Ovary (tissue), 9 donors: Measurements from ENCODE around the gene CDHR1. TPM values are rescaled to one million over a fixed set of nuclear protein-coding genes. Genes with fewer than 3 reads are reported as not detected.

ENCODE experiments used
- DNase-seq, 5 donors: peaks; one replicate each; pipeline ENCODE4 v3.0.0-alpha.2; 2019 to 2020
- H3K27ac ChIP-seq, 2 donors: fragments of 200-600 bp; one replicate each; pipeline versions ENCODE4 v1.5.1 to v1.8.0; 2019 to 2022
- H3K27me3 ChIP-seq: fragments of 200-600 bp; one replicate; pipeline ENCODE4 v1.8.0; 2022
- H3K36me3 ChIP-seq: fragments of 200-600 bp; sonication (generic); one replicate; pipeline ENCODE4 v1.5.1; 2019
- H3K4me1 ChIP-seq: one replicate; pipeline ENCODE4 v1.8.1; 2013; ENCODE audit warnings: mild to moderate bottlenecking, moderate library complexity; ENCODE audit not compliant: insufficient read depth
- H3K4me3 ChIP-seq: fragments of 200-600 bp; sonication (generic); one replicate; pipeline ENCODE4 v1.5.1; 2017
- H3K9me3 ChIP-seq, 2 donors: fragments of 200-600 bp in 1 of 2; sonication (generic) in 1 of 2; one replicate each; pipeline versions ENCODE4 v1.5.1 to v1.8.1; 2013 to 2019; ENCODE audit warnings: mild to moderate bottlenecking in 1 of 2, moderate library complexity in 1 of 2
- EP300 ChIP-seq: sonication (generic); formaldehyde crosslinking; IDR thresholded peaks from one replicate; pipeline ENCODE4 v1.6.1; 2017; ENCODE audit warnings: antibody characterized with exemption
- POLR2A ChIP-seq: fragments of 450-650 bp; IDR thresholded peaks from one replicate; pipeline ENCODE4 v1.6.1; 2017; ENCODE audit warnings: antibody characterized with exemption, mild to moderate bottlenecking, moderate library complexity
- WGBS, 3 donors: extraction: QIAGEN DNeasy Blood & Tissue Kit in 1 of 3; methylation state at CpG; one replicate each; pipeline versions ENCODE4 v1.1.5 to v1.1.7; 2013 to 2017; 5-methylcytosine and 5-hydroxymethylcytosine counted together
- intact Hi-C, 4 donors: fragments of 100-400 bp; cut with DNase I; formaldehyde crosslinking; loops; one replicate each; pipeline versions ENCODE4 v1.11.0 to v1.15.1; 2022 to 2023
- polyA plus RNA-seq, 2 donors: library from polyadenylated mRNA; stranded (reverse); fragments of 200-250 nt in 1 of 2; fragments of 350-450 nt in 1 of 2; fragmentation: Illumina TruSeq in 1 of 2; extraction: RNeasy Lipid Tissue Mini Kit (QIAGEN cat#74804) in 1 of 2; gene quantifications; one replicate each; pipeline ENCODE4 v1.2.3, GENCODE V29; 2013 to 2014
- total RNA-seq, 7 donors: library from RNA; depleted of rRNA in 2 of 7; stranded (reverse); fragments of >200 nt in 2 of 7; fragmentation: NEBNext Ultra II Directional in 3 of 7; extraction: Animal tissue kit (Norgen Biotek cat#: 25700) in 3 of 7; gene quantifications; one replicate each; pipeline versions ENCODE4 v1.1.0 to v1.2.4, GENCODE V29; 2016 to 2023
- TF ChIP-seq, protein P1 (sequence below), 3 donors: fragments of 450-650 bp in 2 of 3; fragments of 200-600 bp in 1 of 3; IDR thresholded peaks; one replicate each; pipeline versions ENCODE4 v1.5.1 to v1.8.0; 2016 to 2022; ENCODE audit warnings: antibody characterized with exemption in 3 of 3, mild to moderate bottlenecking in 1 of 3
- donor health status: DM: no; HTN: no; CAD: no; lungs with moderate emphysema.
- donor health status: DM: no; HTN: no; CAD: no.
- donor health status: Bipolar disorder and iron deficiency.
- donor health status: DM: yes; HTN: yes; CAD: no.
- donor health status: DM: no; HTN: no; CAD: no.
- donor health status: DM: yes; HTN: yes; CAD: no.

Gene CDHR1
- total and polyA plus RNA-seq, 9 donors, result 0.08 to 2.2 (median 0.69) TPM

DNA sequence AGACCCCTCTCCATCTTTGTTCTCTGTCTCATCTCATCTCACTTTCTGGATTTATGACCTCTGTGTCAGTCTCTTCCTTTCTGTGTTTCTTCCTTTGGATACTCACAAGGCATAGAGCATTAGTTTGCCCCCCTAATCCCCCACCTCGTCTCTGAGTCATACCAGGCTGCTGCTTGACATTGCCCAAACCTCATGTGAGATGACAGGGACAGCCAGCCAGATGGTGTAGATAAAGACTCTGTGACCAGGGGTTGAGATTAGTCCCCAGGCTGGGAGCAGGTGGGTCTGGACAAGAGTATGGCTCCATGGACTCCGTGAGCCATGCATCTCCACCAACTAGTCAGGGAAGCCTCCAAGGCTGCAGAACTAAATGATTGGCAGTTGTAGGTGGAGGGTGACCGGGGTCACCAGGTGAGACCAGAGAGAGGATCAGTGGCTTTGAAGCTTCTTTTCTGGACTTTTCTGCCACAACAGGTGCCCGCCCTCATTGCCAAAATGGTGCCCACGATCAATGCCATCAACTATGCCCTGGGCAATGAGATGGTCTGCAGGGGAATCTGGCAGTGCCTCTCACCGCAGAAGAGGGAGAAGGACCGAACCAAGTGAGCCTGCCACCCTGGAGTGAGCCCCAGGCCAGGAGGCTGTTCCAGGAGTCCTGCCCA lies 63.8 kb downstream of the CDHR1 start:
- intact Hi-C loops, result no loop called here
- Histone ChIP-seq H3K4me3 (no peak overlapping the region), H3K27me3 (no peaks in the 10 kb centered on the region), H3K27ac (no peak overlapping the region), H3K4me1 (no peaks in the 10 kb centered on the region), H3K9me3 (no peaks in the 10 kb centered on the region), H3K36me3 (no peaks in the 10 kb centered on the region)
- no peak for DNase-seq
- WGBS, 3 donors, result 85 to 90% (median 86%) methylated on average over 7 of the region's 7 CpGs
- TF ChIP-seq, protein P1, sequence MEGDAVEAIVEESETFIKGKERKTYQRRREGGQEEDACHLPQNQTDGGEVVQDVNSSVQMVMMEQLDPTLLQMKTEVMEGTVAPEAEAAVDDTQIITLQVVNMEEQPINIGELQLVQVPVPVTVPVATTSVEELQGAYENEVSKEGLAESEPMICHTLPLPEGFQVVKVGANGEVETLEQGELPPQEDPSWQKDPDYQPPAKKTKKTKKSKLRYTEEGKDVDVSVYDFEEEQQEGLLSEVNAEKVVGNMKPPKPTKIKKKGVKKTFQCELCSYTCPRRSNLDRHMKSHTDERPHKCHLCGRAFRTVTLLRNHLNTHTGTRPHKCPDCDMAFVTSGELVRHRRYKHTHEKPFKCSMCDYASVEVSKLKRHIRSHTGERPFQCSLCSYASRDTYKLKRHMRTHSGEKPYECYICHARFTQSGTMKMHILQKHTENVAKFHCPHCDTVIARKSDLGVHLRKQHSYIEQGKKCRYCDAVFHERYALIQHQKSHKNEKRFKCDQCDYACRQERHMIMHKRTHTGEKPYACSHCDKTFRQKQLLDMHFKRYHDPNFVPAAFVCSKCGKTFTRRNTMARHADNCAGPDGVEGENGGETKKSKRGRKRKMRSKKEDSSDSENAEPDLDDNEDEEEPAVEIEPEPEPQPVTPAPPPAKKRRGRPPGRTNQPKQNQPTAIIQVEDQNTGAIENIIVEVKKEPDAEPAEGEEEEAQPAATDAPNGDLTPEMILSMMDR (IDR thresholded peaks at IDR 0.05), result no peak
- TF ChIP-seq EP300 (no peak), POLR2A (no peak)

GRCh38 chr10:84261236-84261915 lies 67.0 kb downstream of the CDHR1 start:
- no peak overlapping the region for H3K4me3 ChIP-seq
- intact Hi-C loops, result loop anchor here in 1 of 4 donors (5.0 to 10.0 kb wide), 2 partner anchors 113 to 281 kb away; no protein-coding TSS in a partner anchor
- H3K4me1 ChIP-seq, result peaks cover 1% of the 10 kb centered on the region
- H3K27me3 ChIP-seq, result no peaks in the 10 kb centered on the region
- no peaks in the 10 kb centered on the region for H3K36me3 ChIP-seq
- no peak for DNase-seq
- TF ChIP-seq POLR2A (no peak), EP300 (no peak)
- TF ChIP-seq, protein P1 (IDR thresholded peaks at IDR 0.05), result no peak
- no peak overlapping the region for H3K27ac ChIP-seq
- WGBS, 3 donors, result 72 to 86% (median 82%) methylated on average over 7 of the region's 7 CpGs
- H3K9me3 ChIP-seq, result no peaks in the 10 kb centered on the region

DNA sequence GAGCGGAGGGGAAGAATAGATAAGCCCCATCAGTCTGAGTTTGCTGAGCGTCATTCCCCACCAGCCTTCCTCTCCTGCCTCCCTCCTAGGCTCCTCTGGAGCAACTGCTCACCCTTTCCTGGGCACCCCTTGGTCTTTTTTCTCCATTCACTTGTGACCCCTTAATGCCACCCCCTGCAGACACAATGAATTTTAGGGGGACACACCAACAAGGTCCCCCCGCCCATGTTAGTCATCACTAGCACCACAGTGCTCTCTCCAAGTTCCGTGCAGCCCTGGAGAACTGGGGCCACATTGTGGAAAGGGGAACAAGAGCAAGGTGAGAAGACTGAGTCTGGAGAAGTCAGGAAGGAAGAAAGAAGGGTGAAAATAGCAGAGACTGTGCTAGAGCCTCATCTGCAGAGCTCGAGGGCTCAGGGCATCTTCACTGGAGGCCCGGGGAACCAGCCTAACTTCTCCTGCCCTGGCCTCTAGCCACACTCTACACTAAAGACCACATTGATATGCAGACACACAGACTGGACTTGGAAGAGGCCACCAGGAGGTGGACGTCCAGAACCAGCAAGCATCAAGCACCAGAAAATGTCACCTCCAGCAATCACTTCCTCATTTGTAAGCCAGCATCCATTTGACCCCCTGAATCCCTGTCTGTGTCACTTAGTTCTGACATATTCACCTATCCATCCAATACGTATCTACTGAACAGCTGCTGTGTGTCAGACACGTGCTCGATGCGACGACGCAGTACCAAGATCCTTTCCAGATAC lies 68.0 kb downstream of the CDHR1 start:
- intact Hi-C loops, result loop anchor here in 1 of 4 donors (5.0 to 10.0 kb wide), 2 partner anchors 112 to 280 kb away; no protein-coding TSS in a partner anchor
- H3K27ac ChIP-seq, result no peak overlapping the region
- H3K4me3 ChIP-seq, result no peak overlapping the region
- WGBS, 3 donors, result 64 to 71% (median 66%) methylated on average over 13 of the region's 13 CpGs
- TF ChIP-seq EP300 (no peak), POLR2A (no peak)
- TF ChIP-seq, protein P1 (IDR thresholded peaks at IDR 0.05), result no peak
- H3K36me3 ChIP-seq, result no peaks in the 10 kb centered on the region
- H3K4me1 ChIP-seq, result peaks cover 1% of the 10 kb centered on the region
- no peak for DNase-seq
- H3K27me3 ChIP-seq, result no peaks in the 10 kb centered on the region
- no peaks in the 10 kb centered on the region for H3K9me3 ChIP-seq

GRCh38 chr10:84263716-84264115 lies 69.4 kb downstream of the CDHR1 start:
- Histone ChIP-seq H3K4me3 (no peak overlapping the region), H3K27me3 (no peaks in the 10 kb centered on the region), H3K9me3 (no peaks in the 10 kb centered on the region), H3K36me3 (no peaks in the 10 kb centered on the region), H3K4me1 (peaks cover 1% of the 10 kb centered on the region), H3K27ac (no peak overlapping the region)
- WGBS, 3 donors, result 76 to 81% (median 79%) methylated on average over 5 of the region's 5 CpGs
- DNase-seq, result no peak
- TF ChIP-seq, protein P1 (IDR thresholded peaks at IDR 0.05), result no peak
- TF ChIP-seq EP300 (no peak), POLR2A (no peak)
- intact Hi-C loops, result loop anchor here in 3 of 4 donors (2.0 to 10.0 kb wide), 4 partner anchors 111 to 279 kb away; no protein-coding TSS in a partner anchor
